ENCODE measurements around the gene IGF2.

Gene IGF2

GRCh38 chr11:2153581-2154194 is 14.5 kb upstream of the IGF2 start:
- DNase-seq = no peak

DNA sequence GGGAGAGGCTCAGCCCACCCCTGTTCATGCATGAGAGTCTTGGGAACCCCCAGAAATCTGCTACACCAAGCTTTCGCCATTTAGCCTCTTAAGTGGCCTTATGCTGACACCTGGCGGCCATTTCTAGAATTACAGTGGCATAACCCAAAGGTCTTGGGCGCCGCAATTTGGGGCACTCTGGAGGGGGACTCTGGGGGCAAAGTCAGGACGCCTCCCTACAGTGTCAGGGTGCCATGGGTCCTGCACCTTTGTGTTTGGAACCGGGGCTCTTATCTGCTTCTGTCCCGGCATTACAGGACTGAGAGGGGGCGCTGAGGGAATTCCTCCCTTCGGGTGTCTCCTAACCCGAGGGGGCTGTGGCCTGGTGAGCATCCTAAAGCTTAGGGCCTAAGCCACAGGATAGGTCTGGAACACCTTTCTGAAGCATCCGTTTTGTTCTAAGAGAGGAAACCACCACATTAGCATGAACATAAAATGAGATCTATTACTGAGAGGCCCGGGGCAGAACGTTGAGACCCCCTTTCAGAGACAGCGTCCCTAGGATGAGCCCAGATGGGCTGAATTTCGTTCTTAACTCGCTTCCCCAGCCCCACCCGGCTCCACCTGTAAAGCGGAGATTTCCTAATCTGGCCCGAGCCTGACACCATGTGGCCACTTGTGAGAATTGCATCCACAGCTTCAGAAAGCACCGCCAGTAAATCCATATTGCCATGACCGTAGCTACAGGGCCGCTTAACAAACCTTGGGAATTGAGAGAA is 12.5 kb upstream of the IGF2 start:
- peak; percentile 71 for DNase-seq

DNA sequence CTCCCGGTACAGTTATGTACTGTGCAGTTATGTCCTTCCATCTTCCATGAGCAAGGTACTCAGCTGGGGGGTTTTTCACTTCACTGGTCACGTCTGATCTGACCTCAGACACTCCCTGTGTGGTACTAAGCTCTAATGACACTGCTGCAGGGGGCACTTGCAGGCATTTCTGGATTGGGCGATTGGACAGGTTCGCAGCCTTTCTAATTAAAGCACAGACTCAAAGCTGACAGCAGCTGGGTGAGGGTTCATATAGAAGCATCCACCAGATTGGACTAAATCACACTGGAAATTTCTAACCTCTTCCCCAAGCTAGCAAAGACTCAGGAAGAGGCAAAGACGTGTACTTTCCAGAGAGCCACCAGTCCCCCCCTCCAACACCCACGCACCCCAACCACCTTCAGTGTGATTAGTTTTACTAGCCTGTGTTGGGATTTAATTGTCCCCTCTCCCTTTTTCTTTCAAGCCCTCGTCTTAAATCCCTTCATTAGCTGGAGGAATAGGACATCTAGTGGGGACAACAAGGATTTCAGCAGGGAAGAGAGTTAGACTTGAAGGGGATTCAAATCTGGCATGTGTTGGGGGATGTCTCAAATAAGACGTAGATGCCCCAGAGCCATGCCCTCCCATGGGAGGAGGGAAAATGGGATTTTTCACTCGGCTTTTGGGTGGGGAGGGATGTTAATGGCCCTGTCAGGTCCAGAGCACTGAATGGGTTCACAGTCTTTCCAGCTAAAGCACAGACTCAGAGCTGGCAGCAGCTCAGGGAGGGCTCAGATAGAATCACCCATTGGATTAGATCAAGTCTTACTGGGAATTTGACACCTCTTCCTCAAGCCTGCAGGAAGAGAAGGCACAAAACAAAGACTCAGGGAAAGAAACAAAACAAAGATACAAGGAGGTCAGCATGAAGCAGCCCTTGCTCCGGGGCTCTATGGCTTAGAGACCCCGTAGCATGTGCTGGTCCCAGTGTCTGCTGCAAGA is 11.0 kb upstream of the IGF2 start:
- DNase-seq = no peak

DNA sequence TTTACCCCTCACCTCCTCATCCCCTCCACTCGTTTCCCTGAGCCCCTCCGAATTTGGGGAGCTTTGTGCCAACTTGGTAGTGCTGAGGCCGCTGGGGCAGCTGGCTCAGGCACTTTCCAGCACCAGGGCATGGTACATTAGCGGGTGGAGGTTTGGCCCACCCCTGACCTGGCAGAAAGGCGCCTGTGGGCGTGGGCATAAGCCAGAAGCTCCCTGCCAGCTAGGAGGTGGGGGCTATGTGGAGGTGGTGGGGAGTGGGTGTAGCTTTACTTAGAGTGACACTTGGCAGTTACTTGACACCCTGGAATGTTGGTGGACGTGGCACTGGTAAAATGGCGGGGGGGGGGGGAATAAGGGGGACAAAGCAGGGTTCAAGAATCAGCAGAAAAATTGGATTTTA is 10.3 kb upstream of the IGF2 start:
- DNase-seq = no peak

GRCh38 chr11:2148595-2148994 is 9.4 kb upstream of the IGF2 start:
- DNase-seq = no peak

DNA sequence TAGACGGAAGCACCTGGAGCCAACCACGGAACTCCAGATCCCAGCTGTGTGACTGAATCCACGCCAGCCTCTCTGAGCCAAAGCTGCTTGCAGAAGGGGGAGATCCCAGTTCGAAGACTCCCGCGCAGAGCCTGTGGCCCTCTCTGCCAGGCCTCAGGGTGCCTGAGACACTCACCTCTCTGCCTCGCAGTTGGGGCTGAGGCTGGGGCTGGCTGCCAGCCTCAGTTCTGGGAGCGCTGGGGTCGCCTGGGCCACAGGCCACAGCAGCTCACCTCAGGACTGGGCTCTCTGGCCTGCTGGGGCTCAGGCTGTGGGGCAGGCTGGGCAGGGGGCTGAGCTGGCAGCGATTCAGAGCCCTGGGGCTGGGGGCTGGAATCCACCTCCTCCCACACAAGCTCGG is 8.2 kb upstream of the IGF2 start:
- DNase-seq = no peak

DNA sequence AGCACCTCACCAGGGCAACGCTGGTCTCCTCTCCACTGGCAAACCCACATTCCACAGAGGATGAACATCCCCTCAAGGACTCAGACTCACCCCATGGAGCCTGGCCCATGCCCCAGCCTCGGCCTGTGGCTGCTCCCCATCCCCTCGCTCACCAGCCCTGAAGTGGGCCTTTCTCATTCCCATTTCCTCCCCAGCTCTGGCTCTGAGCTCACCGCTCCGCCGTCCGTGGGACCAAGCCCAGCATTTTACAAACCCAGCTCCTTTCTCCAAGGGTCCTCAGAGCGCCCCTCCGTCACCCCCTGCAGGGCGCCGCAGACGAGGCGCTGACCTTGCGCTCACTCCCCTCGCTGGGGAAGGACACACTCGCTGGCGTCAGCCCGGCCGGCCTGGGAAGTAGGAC is 6.9 kb upstream of the IGF2 start:
- no peak for DNase-seq

GRCh38 chr11:2144544-2145248 is 5.5 kb upstream of the IGF2 start:
- no peak for DNase-seq

DNA sequence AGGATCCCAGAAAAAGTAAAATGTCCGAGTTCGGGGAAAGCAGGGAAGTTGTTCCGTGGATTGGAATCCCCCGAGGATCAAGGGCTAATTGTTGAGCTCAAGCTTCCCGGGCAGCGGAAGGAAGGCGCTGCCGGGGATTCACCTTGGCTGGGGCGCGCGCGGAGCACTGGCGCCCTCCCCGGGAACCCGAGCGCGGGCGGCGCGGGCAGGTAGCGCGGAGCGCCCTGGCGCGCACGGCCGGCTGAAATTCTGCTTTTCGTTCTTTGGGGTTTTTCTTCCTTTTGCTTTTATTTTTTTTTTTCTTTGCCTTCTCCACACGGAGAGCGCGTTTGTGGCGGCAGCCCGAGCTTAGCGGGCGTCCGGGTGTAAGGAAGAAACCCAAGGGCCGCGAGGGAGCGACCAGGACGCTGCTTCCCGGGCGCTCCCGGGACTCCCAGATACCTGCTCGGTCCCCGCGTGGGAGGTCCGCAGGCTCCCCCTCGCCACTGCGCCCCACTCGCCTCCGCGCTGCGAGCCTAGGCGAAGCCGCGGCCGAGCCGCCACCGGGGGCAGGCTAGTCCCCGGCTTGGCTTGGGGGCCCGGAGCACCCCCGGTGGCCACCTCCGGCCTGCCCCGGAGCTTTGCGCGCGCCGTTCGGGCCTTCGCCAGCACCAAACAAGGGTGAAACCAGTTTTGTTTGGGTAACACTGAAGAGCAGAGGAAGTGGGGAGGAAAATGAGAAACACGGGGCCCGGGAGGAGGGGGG is 4.8 kb upstream of the IGF2 start:
- DNase-seq = no peak

DNA sequence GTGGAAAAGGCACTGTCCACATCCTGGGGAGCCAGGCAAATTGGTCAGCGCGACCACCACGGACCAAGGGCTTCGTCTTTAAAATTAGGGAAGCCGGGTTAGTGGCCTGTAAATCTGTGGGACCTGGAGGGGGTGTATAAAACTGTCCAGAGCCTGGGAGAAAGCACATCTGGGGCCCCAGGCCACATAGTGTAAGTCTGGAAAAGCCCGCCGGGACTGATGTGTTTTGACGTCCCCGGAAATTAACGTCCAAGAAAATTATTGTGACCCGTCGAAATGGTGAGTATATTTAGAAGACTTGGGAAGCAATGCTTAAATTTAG is 4.2 kb upstream of the IGF2 start:
- DNase-seq = no peak

DNA sequence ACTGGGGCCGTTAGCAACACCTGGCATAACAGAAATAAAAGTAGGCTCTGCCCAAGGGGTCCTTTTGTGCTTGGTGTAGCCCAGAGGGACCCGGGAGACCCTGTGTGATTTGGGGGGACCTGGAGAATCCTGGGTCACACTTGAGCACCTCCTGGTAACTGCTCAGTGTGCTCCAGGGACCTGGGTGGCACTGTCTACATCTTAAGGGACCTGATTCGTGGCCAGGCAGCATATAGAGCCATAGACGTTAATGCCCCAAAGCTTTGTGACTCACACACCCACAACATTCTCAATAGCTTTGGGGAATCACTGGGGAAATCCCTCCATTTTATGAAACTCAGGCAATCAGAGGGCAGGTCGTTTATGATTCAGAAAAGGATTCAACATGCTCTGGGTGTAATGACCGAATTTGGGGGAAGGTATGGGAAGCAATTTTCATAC is 3.6 kb upstream of the IGF2 start:
- DNase-seq = peak; percentile 47

DNA sequence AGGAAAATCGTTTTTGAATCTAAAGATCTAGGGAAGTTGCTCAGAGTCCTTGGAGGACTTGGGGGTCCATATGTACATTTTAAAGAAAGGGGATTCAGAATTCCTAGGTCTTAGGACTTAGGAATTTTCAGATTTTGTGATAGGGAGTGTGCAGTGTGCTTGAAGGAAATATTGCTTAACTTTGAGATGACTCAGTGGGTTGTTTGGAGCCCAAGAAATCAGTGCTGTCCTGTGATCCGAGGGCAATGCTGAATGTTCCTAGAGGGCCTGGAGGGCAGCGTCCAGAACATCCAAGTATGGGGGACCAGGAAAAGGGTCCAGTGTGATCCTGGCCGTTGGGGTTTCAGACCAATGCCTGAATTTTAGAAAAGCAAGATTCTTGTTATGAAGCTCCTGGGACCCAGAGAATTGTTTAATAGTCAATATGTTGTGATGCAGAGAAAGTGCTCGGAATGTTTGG is 3.1 kb upstream of the IGF2 start:
- DNase-seq = no peak

GRCh38 chr11:2140411-2141400 is 1.5 kb upstream of the IGF2 start:
- no peak for DNase-seq

GRCh38 chr11:2139621-2140337 is 590 bp upstream of the IGF2 start:
- DNase-seq = no peak

GRCh38 chr11:2138431-2139122 is 612 bp downstream of the IGF2 start:
- no peak for DNase-seq

DNA sequence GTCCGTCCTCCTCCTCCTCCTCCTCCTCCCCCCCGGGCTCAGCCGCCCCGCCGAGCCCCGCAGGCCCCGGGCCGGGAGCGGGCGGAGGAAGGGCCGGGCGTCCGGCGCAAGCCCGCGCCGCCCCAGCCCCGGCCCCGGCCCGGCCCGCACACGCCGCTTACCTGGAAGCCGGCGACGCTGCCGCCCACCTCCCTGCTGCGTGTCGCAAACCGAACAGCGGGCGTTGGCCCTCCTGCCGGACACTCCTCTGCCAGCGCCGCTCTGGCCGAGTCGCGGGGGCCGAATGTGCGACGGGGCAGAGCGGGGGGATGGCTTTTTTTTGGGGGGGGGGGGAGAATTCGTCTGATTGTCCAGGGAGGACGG is 1.1 kb downstream of the IGF2 start:
- DNase-seq = no peak

DNA sequence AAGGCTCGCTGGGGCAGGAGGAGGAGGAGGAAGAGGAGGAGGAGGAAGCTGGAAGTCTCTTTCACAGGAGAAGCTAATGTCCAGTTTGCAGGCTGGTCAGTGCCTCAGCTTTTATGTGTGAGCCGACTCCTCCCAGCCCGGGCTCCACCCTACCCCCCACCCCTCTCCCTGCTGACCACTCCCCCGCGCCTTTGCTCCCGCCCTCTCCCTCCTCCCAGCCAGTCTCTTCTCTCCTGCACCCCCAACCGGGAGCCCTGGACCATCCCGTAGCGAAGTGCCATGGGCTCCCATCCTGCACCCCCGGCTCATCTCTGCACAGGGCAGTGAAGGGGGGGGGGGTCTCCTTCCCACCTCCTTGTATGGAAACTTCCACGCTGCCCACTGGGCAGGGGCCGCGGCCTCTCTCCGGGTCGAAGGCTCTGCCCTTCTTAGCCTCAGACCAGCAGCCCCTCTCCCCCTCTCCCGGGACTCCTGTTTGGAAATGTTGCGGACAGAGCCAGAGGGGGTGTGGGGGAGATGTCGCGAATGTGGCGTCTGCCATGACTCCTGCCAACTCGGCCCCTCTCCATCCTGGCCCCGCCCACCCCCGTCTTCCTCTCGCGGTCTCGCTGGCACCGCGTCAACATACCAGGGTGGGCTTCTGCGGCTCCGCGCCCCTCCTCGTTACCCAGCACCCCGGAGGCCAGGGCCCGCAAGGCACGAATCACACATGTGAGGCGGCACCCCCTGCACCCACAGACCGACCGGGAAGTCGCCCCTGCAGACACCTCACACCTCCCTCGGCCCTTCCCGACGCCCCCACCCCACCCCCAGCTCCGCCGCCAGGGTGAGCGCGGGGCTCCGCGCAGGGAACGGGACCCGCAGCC is 1.8 kb downstream of the IGF2 start:
- no peak for DNase-seq

DNA sequence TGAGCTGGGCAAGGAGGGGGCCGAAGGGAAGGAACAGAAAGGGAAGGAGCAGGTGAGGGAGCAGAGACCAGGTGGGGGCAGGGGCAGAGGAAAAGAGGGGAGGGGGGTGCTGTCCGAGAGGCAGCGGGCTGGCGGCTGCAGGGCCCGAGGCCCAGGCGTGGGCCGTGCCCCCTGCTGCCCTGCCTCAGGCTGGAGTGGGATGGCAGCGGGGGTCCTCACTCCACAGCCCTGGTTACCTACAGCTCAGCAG is 2.3 kb downstream of the IGF2 start:
- no peak for DNase-seq
